ENCODE data around the gene REG1B.

GRCh38 chr2:79071078-79071477 lies 16.7 kb downstream of the REG1B start:
- TF ChIP-seq USF1 (IDR thresholded peaks at IDR 0.05) (no peak), YY1 (IDR thresholded peaks at IDR 0.05; ENCODE audit: low read depth) (no peak), CEBPB (IDR thresholded peaks at IDR 0.05) (no peak), TAF1 (IDR thresholded peaks at IDR 0.05; ENCODE audit: low read depth) (no peak), TEAD4 (IDR thresholded peaks at IDR 0.05) (no peak), TCF12 (IDR thresholded peaks at IDR 0.05; ENCODE audit: low read depth) (no peak), FOXM1 (IDR thresholded peaks at IDR 0.05; ENCODE audit: borderline replicate concordance, low read depth) (no peak), REST (IDR thresholded peaks at IDR 0.05; ENCODE audit: low read depth) (no peak), RAD21 (IDR thresholded peaks at IDR 0.05; ENCODE audit: low read depth) (no peak), MAX (IDR thresholded peaks at IDR 0.05) (no peak), EP300 (IDR thresholded peaks at IDR 0.05; ENCODE audit: borderline replicate concordance) (no peak), EGR1 (IDR thresholded peaks at IDR 0.05) (no peak)

Data from Ishikawa (cell line).